HEK293 (cell line): ENCODE data around the gene AHCTF1.
"Not testable (repeated sequence)": the region's sequence is repeated elsewhere in the genome, so short reads cannot be mapped to it uniquely, and the experiment has no call there.

Experiments
- HOXA7 ChIP-seq: sonication (generic); formaldehyde crosslinking; IDR thresholded peaks from 2 replicates; pipeline ENCODE4 v1.8.1; 2022; ENCODE audit warnings: missing genetic modification reagents, borderline replicate concordance
- TRIM28 ChIP-seq: IDR thresholded peaks from 2 replicates; pipeline ENCODE4 v1.6.1; 2011; ENCODE audit warnings: low read length, control low read depth, borderline replicate concordance
- ZNF146 ChIP-seq: fragments of 450-650 bp; formaldehyde crosslinking; IDR thresholded peaks from 2 replicates; pipeline ENCODE4 v1.5.1; 2016; ENCODE audit warnings: missing biosample characterization, missing genetic modification characterization
- ZNF23 ChIP-seq: fragments of 450-650 bp; formaldehyde crosslinking; IDR thresholded peaks from 2 replicates; pipeline ENCODE4 v1.5.1; 2016; ENCODE audit warnings: missing biosample characterization, missing genetic modification characterization, borderline replicate concordance
- ZNF394 ChIP-seq: fragments of 450-650 bp; formaldehyde crosslinking; IDR thresholded peaks from 2 replicates; pipeline ENCODE4 v1.5.1; 2016; ENCODE audit warnings: missing biosample characterization, missing genetic modification characterization, mild to moderate bottlenecking, moderate library complexity, borderline replicate concordance
- TF ChIP-seq, protein P1 (sequence below): fragments of 450-650 bp; formaldehyde crosslinking; IDR thresholded peaks from 2 replicates; pipeline ENCODE4 v1.5.1; 2016; ENCODE audit warnings: missing biosample characterization, missing genetic modification characterization
- TF ChIP-seq, protein P2 (sequence below): fragments of 450-650 bp; formaldehyde crosslinking; IDR thresholded peaks from 2 replicates; pipeline ENCODE4 v1.5.1; 2016; ENCODE audit warnings: missing biosample characterization, missing genetic modification characterization

GRCh38 chr1:246885389-246885788 is 46.4 kb downstream of the AHCTF1 start:
- not testable (repeated sequence) for TF ChIP-seq HOXA7 (CRISPR knock-in tag); ZNF394 (tag by site-specific recombination); ZNF23 (tag by site-specific recombination); ZNF146; TRIM28
- TF ChIP-seq, protein P1, sequence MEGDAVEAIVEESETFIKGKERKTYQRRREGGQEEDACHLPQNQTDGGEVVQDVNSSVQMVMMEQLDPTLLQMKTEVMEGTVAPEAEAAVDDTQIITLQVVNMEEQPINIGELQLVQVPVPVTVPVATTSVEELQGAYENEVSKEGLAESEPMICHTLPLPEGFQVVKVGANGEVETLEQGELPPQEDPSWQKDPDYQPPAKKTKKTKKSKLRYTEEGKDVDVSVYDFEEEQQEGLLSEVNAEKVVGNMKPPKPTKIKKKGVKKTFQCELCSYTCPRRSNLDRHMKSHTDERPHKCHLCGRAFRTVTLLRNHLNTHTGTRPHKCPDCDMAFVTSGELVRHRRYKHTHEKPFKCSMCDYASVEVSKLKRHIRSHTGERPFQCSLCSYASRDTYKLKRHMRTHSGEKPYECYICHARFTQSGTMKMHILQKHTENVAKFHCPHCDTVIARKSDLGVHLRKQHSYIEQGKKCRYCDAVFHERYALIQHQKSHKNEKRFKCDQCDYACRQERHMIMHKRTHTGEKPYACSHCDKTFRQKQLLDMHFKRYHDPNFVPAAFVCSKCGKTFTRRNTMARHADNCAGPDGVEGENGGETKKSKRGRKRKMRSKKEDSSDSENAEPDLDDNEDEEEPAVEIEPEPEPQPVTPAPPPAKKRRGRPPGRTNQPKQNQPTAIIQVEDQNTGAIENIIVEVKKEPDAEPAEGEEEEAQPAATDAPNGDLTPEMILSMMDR (tag by site-specific recombination) = not testable (repeated sequence)
- TF ChIP-seq, protein P2, sequence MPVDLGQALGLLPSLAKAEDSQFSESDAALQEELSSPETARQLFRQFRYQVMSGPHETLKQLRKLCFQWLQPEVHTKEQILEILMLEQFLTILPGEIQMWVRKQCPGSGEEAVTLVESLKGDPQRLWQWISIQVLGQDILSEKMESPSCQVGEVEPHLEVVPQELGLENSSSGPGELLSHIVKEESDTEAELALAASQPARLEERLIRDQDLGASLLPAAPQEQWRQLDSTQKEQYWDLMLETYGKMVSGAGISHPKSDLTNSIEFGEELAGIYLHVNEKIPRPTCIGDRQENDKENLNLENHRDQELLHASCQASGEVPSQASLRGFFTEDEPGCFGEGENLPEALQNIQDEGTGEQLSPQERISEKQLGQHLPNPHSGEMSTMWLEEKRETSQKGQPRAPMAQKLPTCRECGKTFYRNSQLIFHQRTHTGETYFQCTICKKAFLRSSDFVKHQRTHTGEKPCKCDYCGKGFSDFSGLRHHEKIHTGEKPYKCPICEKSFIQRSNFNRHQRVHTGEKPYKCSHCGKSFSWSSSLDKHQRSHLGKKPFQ = not testable (repeated sequence)
